Stimulated activated CD4-positive, alpha-beta T cell treated with anti-CD3 and anti-CD28 coated beads, Interleukin-2, amount 100 ng/mL, for 24 hours (primary cell): Measurements from ENCODE around the gene CCL4.
"Not testable (repeated sequence)": the region's sequence is repeated elsewhere in the genome, so short reads cannot be mapped to it uniquely, and the experiment has no call there.

Source experiments
- DNase-seq, 2 donors: peaks; one replicate each; pipeline ENCODE4 v3.0.0-alpha.2; 2020

CCL4 gene

GRCh38 chr17:36103401-36103975 is at the start of gene CCL4:
TSS of gene CCL4 (plus strand) at chr17:36103827. CDS start at chr17:36103906, 79 bp downstream.
- peak in 1 of 2 donors; percentile 31 for DNase-seq

DNA sequence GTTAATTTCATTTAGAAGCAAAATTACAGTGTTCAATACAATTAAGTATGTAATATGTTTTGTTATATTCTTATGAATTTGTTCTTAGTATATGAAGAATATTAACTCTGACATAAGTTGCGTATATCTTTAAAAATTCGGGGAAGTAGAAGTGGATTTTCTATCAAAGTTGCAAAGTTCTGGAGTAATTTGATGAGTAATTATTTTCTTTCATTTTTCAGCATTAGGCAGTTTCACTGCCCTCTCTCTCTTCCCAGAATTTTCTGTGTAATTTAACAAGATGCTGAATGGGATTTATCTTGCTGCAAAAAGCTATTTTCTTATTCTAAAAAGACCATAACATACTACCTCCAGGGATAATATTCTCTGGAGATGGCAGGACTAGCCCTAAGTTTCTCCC is 48.5 kb upstream of the CCL4 start:
- DNase-seq: no peak

- DNase-seq: no peak
Measured at GRCh38 chr17:36055921-36056520, 47.6 kb upstream of the CCL4 start.

GRCh38 chr17:36057911-36058310 is 45.7 kb upstream of the CCL4 start:
- no peak for DNase-seq

GRCh38 chr17:36059406-36059805 is 44.2 kb upstream of the CCL4 start:
- DNase-seq: no peak

- DNase-seq: no peak
Measured at GRCh38 chr17:36060816-36061215, 42.8 kb upstream of the CCL4 start.

GRCh38 chr17:36063786-36064541 is 39.7 kb upstream of the CCL4 start, which contains the start of gene CCL18:
TSS of gene CCL18 (plus strand) at chr17:36064272. CDS start at chr17:36064343, 71 bp downstream.
- DNase-seq: no peak

- no peak for DNase-seq
Measured at GRCh38 chr17:36066365-36066985, 37.2 kb upstream of the CCL4 start.

- no peak for DNase-seq
Measured at GRCh38 chr17:36068524-36068923, 35.1 kb upstream of the CCL4 start.

- no peak for DNase-seq
Measured at GRCh38 chr17:36069136-36069535, 34.5 kb upstream of the CCL4 start.

- DNase-seq: no peak
Measured at GRCh38 chr17:36070427-36070826, 33.2 kb upstream of the CCL4 start.

- DNase-seq: no peak
Measured at GRCh38 chr17:36071751-36072150, 31.9 kb upstream of the CCL4 start.

DNA sequence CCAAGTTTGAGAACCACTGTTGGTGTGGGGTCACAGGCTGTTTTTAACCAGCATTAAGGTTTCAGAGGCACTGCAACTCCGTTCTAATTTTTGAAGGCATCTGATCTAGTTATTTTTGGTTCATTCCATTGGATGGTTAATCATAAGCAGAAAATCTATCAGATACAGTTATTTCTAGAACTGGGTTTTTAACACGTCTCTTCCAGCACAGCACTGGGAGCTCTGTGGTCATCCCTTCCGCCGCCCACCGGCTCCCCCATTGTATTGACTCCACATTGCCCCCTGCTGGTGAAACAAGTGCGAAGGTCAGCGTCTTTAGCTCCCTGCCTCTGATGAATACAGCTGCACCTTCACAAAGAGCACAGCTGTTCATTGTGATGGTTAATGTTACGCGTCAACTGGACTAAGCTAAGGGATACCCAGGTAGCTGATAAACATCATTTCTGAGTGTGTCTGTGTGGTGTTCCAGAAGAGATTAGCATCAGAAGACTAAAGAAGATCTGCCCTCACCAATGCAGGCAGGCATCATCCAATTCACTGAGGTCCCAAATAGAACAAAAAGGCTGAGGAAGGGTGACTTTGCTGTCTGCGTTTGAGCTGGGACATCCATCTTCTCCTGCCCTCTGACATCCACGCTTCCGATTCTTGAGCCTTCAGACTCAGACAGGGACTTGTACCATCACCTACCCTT is 31.1 kb upstream of the CCL4 start:
- DNase-seq: peak; percentile 78

- DNase-seq: no peak
Measured at GRCh38 chr17:36074365-36074764, 29.3 kb upstream of the CCL4 start.

- DNase-seq: not testable (repeated sequence)
Measured at GRCh38 chr17:36081681-36082471, 21.8 kb upstream of the CCL4 start.

DNA sequence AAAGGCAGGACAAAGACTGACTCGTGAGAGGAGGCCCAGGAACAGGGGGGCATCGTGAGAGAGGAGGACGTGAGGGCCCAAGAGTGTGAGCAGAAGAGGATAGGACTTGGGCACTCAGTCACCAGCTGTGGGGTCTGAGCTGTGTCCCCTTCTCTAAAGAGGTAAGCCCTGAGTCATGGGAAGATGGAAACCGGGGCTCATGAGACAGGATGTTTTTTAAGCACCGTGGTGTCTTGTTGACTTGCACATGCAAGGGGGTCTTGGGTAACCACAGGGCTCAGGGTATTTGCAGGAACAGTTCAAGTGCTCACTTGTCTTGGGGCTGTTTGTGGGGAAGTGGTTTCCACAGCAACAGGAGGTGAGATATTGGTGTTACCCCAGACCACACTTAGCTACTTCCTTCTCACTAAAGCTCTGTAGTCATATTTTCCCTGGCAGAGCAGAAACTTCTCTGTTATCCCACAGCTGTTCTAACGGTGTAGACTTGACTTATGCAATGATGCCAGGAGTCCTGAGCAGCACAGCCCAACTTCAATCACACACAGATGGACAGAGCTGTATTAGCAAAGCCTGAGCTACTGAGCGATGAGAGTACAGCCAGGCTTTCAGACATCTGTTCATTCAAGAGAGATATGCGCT is 21.0 kb upstream of the CCL4 start:
- DNase-seq: peak; percentile 32 to 37

- DNase-seq: not testable (repeated sequence)
Measured at GRCh38 chr17:36083691-36084090, 19.9 kb upstream of the CCL4 start.

- DNase-seq: no peak
Measured at GRCh38 chr17:36085765-36086164, 17.9 kb upstream of the CCL4 start.

DNA sequence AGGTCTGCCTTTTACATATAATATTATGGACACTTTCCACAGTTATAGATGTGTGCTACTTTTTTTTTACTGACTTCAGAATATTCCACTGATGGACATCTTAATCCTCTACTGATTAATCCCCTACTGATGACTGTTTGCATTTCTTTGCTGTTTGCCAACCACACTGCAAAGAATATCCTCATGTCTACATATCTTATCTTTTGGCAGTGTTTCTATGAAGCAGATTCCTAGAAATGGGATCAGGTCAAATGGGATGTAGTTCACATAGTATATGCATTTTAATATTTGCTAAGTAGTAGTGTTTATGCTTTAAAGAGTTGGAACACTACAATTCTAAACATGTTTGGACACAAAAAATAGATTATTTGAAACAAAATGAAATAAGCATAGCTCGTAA is 16.8 kb upstream of the CCL4 start:
- no peak for DNase-seq

DNA sequence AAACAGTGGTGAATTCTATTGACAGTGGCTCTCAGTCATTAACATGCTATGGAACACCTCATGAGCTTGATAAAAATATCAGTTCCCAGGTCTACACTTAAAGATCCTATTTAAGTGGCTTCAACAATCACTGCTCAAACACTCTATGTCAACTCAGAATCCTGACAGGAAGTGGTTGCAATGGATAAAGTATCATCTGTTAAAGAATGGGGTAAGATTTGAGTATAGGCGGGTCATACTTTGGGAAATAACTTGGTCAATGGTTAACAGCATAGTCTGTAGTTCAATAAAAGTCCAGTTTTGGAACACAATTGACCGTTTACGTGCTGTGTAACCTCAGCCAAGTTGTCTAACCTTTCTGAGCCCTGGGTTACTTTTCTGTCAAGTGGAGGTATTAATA is 16.2 kb upstream of the CCL4 start:
- not testable (repeated sequence) for DNase-seq

DNA sequence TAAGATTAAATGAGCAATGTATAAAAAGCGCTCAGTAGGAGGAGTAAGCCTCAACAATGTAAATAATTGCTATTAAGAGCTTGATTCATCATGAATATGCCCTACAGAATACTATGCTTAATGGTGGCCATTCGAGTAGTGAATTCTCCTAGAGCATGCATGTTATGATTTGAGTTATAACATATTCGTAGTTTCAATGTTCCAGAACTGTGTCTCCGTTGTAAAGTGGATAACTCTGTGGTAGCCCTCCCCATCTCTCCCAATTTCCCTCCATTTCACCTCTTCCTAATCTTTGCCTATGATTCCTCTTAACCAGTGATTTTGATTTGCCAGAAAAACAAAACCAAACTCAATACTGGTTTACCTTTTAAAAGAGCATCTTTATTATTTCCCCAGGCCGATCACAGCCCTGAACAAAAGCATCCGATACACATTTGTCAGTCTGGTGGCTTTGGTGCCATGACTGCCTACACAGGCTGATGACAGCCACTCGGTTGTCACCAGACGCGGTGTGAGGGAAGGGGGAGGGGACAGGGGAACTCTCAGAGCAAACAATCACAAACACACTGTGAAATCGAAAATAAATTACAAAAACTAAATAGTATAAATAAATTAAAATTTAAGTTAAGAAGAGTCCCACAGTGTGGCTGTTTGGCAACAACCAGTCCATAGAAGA is 15.6 kb upstream of the CCL4 start:
- not testable (repeated sequence) for DNase-seq
